Nephron progenitor cell (in vitro differentiated cells): ENCODE measurements around the gene CENPX.
A peak's percentile ranks its signal among the peaks of the same experiment; 100 is the strongest.

Source experiments
- DNase-seq: peaks from one replicate; pipeline ENCODE4 v3.0.0; 2021
- H3K27ac Mint-ChIP-seq: 2 replicates; pipeline ENCODE4 v1.8.0; 2021; ENCODE audit warnings: mild to moderate bottlenecking, moderate library complexity, mixed read lengths
- H3K27me3 Mint-ChIP-seq: 2 replicates; pipeline ENCODE4 v1.8.0; 2021; ENCODE audit warnings: mild to moderate bottlenecking, low read depth, mixed read lengths; ENCODE audit not compliant: poor library complexity
- H3K36me3 Mint-ChIP-seq: 2 replicates; pipeline ENCODE4 v1.8.0; 2021; ENCODE audit warnings: low read depth, mixed read lengths
- H3K4me1 Mint-ChIP-seq: 2 replicates; pipeline ENCODE4 v1.8.0; 2021; ENCODE audit warnings: mixed read lengths
- H3K4me3 Mint-ChIP-seq: 2 replicates; pipeline ENCODE4 v1.8.0; 2021; ENCODE audit warnings: mild to moderate bottlenecking, moderate library complexity, mixed read lengths
- H3K9me3 Mint-ChIP-seq: 2 replicates; pipeline ENCODE4 v1.8.0; 2021; ENCODE audit warnings: mild to moderate bottlenecking, moderate library complexity, mixed read lengths
- CTCF ChIP-seq: fragments of 200-600 bp; sonication (generic); IDR thresholded peaks from 2 replicates; pipeline ENCODE4 v1.5.0; 2021; ENCODE audit warnings: antibody characterized with exemption

CENPX gene

GRCh38 chr17:82006468-82007227 lies 16.0 kb downstream of the CENPX start:
- DNase-seq: no peak
- H3K27me3 Mint-ChIP-seq: no peaks in the 10 kb centered on the region
- no peaks in the 10 kb centered on the region for H3K9me3 Mint-ChIP-seq
- H3K4me3 Mint-ChIP-seq: no peak overlapping the region
- peaks cover 36% of the 10 kb centered on the region for H3K4me1 Mint-ChIP-seq
- no peaks in the 10 kb centered on the region for H3K36me3 Mint-ChIP-seq
- TF ChIP-seq CTCF: no peak
- H3K27ac Mint-ChIP-seq: no peak overlapping the region

- no peaks in the 10 kb centered on the region for H3K27me3 Mint-ChIP-seq
- TF ChIP-seq CTCF: no peak
- H3K4me3 Mint-ChIP-seq: no peak overlapping the region
- no peak overlapping the region for H3K27ac Mint-ChIP-seq
- H3K9me3 Mint-ChIP-seq: no peaks in the 10 kb centered on the region
- H3K4me1 Mint-ChIP-seq: peaks cover 41% of the 10 kb centered on the region
- DNase-seq: peak; percentile 5
- H3K36me3 Mint-ChIP-seq: no peaks in the 10 kb centered on the region
These were observed 16.9 kb downstream of the CENPX start for GRCh38 chr17:82005701-82006348.

- Mint-ChIP-seq H3K4me3 (no peak overlapping the region), H3K4me1 (peaks cover 50% of the 10 kb centered on the region), H3K9me3 (no peaks in the 10 kb centered on the region), H3K36me3 (no peaks in the 10 kb centered on the region), H3K27ac (no peak overlapping the region), H3K27me3 (no peaks in the 10 kb centered on the region)
- no peak for DNase-seq
- TF ChIP-seq CTCF: no peak
These were observed 17.9 kb downstream of the CENPX start for GRCh38 chr17:82004517-82005455.

GRCh38 chr17:82003411-82004381 lies 19.0 kb downstream of the CENPX start:
- Mint-ChIP-seq H3K27me3 (no peaks in the 10 kb centered on the region), H3K9me3 (no peaks in the 10 kb centered on the region), H3K36me3 (no peaks in the 10 kb centered on the region), H3K4me3 (no peak overlapping the region), H3K27ac (no peak overlapping the region), H3K4me1 (peaks cover 55% of the 10 kb centered on the region)
- no peak for TF ChIP-seq CTCF
- DNase-seq: peak; percentile 65

GRCh38 chr17:82001571-82002056 lies 21.1 kb downstream of the CENPX start:
- DNase-seq: no peak
- peaks cover 11% of the 10 kb centered on the region for H3K36me3 Mint-ChIP-seq
- H3K27ac Mint-ChIP-seq: no peak overlapping the region
- H3K27me3 Mint-ChIP-seq: no peaks in the 10 kb centered on the region
- H3K4me1 Mint-ChIP-seq: peaks cover 67% of the 10 kb centered on the region
- H3K9me3 Mint-ChIP-seq: no peaks in the 10 kb centered on the region
- no peak overlapping the region for H3K4me3 Mint-ChIP-seq
- TF ChIP-seq CTCF: no peak
